Parathyroid adenoma (tissue), 2 donors: ENCODE data around the gene SRRM1.
"Not testable (repeated sequence)": the region's sequence is repeated elsewhere in the genome, so short reads cannot be mapped to it uniquely, and the experiment has no call there.

Source experiments
- H2AFZ ChIP-seq: fragments of 300-600 bp; sonication (generic); one replicate; pipeline ENCODE4 v1.7.0; 2017; ENCODE audit warnings: antibody characterized with exemption, mild to moderate bottlenecking
- H3K27ac ChIP-seq: fragments of 300-600 bp; sonication (generic); one replicate; pipeline ENCODE4 v1.7.0; 2017
- H3K27me3 ChIP-seq: fragments of 300-600 bp; sonication (generic); one replicate; pipeline ENCODE4 v1.7.0; 2017; ENCODE audit warnings: low read length; ENCODE audit not compliant: control insufficient read depth, insufficient read depth
- H3K36me3 ChIP-seq: fragments of 300-600 bp; sonication (generic); one replicate; pipeline ENCODE4 v1.7.0; 2017; ENCODE audit warnings: low read length; ENCODE audit not compliant: control insufficient read depth, insufficient read depth
- H3K4me1 ChIP-seq: fragments of 300-600 bp; sonication (generic); one replicate; pipeline ENCODE4 v1.7.0; 2017; ENCODE audit warnings: control low read depth
- H3K4me2 ChIP-seq: fragments of 300-600 bp; sonication (generic); one replicate; pipeline ENCODE4 v1.7.0; 2017; ENCODE audit warnings: low read length
- H3K4me3 ChIP-seq: fragments of 300-600 bp; sonication (generic); one replicate; pipeline ENCODE4 v1.7.0; 2017; ENCODE audit warnings: low read depth, low read length
- H3K79me2 ChIP-seq: fragments of 300-600 bp; sonication (generic); one replicate; pipeline ENCODE4 v1.7.0; 2017; ENCODE audit warnings: control low read depth
- H3K9ac ChIP-seq: fragments of 300-600 bp; sonication (generic); one replicate; pipeline ENCODE4 v1.7.0; 2017; ENCODE audit warnings: mild to moderate bottlenecking
- H3K9me3 ChIP-seq: fragments of 300-600 bp; sonication (generic); one replicate; pipeline ENCODE4 v1.7.0; 2017; ENCODE audit warnings: low read length; ENCODE audit not compliant: control insufficient read depth
- TF ChIP-seq, protein P1 (sequence below): fragments of 300-600 bp; sonication (generic); IDR thresholded peaks from one replicate; pipeline ENCODE4 v1.7.0; 2017; ENCODE audit warnings: antibody characterized with exemption, mild to moderate bottlenecking
- donor health status: primary hyperparathyroidism.

The SRRM1 gene

DNA sequence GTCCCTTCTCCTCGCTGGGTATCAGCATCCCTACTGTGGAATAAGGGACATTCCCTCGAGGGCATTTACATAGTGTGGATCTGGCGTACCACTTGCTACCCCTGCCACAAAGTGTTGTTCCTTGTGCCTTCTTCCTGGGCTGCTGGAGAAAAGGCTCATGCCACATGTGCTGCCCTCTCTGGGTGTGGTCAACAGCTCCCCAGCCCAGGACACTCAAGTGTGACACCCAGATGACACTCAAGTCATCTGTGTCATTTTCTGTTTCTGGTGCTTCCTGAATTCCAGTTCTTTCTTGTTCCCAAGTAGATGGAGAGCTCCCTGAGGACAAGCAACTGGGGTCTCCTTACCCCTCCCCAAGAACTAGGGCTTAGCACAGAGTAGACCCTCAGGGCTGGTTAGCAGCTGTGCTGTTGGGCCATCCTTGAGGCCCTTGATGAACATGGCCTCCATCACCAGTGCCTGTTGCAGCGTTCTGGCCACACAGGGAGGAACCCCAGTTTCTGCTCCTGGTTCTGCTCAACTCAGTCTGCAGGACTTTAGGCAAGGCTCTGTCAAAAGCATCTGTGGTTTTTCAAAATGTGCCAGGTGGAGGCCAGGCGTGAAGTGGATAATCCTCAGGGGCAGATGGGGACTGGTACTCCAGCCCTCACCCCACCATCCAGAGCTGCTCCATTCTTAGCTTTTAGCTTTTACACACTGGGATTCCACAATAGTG, 53.1 kb downstream of the SRRM1 start:
- H3K27ac ChIP-seq: no peak overlapping the region

DNA sequence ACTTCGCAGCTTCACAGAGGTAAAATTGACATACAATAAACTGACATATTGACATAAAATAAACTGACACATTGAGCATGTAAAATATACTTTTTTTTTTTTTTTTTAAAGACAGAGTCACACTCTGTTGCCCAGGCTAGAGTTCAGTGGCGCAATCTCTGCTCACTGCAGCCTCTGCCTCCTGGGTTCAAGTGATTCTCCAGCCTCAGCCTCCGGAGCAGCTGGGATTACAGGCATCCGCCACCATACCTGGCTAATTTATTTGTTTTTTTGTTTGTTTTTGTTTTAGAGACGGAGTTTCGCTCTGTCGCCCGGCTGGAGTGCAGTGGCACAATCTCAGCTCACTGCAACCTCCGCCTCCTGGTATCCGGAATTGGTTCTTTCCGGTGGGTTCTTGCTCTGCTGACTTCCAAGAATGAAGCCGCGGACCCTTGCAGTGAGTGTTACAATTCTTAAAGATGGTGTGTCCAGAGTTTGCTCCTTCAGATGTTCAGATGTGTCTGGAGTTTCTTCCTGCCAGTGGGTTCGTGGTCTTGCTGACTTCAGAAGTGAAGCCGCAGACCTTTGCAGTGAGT, 53.7 kb downstream of the SRRM1 start:
- no peak overlapping the region for H2AFZ ChIP-seq
- H3K4me2 ChIP-seq: no peak overlapping the region
- no peak overlapping the region for H3K27ac ChIP-seq
- no peaks in the 10 kb centered on the region for H3K27me3 ChIP-seq
- H3K9me3 ChIP-seq: no peaks in the 10 kb centered on the region
- no peak overlapping the region for H3K9ac ChIP-seq
- H3K36me3 ChIP-seq: no peaks in the 10 kb centered on the region
- no peak overlapping the region for H3K4me3 ChIP-seq
- H3K79me2 ChIP-seq: no peaks in the 10 kb centered on the region
- TF ChIP-seq, protein P1, sequence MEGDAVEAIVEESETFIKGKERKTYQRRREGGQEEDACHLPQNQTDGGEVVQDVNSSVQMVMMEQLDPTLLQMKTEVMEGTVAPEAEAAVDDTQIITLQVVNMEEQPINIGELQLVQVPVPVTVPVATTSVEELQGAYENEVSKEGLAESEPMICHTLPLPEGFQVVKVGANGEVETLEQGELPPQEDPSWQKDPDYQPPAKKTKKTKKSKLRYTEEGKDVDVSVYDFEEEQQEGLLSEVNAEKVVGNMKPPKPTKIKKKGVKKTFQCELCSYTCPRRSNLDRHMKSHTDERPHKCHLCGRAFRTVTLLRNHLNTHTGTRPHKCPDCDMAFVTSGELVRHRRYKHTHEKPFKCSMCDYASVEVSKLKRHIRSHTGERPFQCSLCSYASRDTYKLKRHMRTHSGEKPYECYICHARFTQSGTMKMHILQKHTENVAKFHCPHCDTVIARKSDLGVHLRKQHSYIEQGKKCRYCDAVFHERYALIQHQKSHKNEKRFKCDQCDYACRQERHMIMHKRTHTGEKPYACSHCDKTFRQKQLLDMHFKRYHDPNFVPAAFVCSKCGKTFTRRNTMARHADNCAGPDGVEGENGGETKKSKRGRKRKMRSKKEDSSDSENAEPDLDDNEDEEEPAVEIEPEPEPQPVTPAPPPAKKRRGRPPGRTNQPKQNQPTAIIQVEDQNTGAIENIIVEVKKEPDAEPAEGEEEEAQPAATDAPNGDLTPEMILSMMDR: no peak
- H3K4me1 ChIP-seq: no peaks in the 10 kb centered on the region

More for the DNA sequence above, 53.1 kb downstream of the SRRM1 start:
- H3K79me2 ChIP-seq: no peaks in the 10 kb centered on the region
- H3K4me1 ChIP-seq: no peaks in the 10 kb centered on the region
- H3K27me3 ChIP-seq: no peaks in the 10 kb centered on the region
- no peak overlapping the region for H3K4me2 ChIP-seq
- no peaks in the 10 kb centered on the region for H3K9me3 ChIP-seq
- H3K4me3 ChIP-seq: no peak overlapping the region
- H2AFZ ChIP-seq: no peak overlapping the region
- no peak overlapping the region for H3K9ac ChIP-seq
- H3K36me3 ChIP-seq: no peaks in the 10 kb centered on the region
- TF ChIP-seq, protein P1: no peak

DNA sequence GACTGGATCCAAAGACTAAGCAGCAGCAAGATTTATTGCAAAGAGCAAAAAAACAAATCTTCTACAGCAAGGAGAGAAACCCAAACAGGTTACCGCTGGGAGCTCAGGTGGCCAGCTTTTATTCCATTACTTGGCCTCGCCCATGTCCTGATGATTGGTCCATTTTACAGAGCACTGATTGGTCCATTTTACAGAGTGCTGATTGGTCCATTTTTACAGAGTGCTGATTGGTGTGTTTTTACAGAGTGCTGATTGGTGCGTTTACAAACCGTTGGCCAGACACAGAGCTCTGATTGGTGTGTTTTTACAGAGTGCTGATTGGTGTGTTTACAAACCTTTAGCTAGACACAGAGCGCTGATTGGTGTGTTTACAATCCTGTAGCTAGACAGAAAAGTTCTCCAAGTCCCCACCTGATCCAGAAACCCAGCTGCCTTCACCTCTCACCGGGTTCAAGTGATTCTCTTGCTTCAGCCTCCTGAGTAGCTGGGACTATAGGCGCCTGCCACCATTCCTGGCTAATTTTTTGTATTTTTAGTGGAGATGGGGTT, 54.4 kb downstream of the SRRM1 start:
- not testable (repeated sequence) for H3K4me2 ChIP-seq, H3K9me3 ChIP-seq, H3K79me2 ChIP-seq, H3K4me1 ChIP-seq, H3K36me3 ChIP-seq, H3K27ac ChIP-seq, H2AFZ ChIP-seq, H3K9ac ChIP-seq, H3K27me3 ChIP-seq, H3K4me3 ChIP-seq

DNA sequence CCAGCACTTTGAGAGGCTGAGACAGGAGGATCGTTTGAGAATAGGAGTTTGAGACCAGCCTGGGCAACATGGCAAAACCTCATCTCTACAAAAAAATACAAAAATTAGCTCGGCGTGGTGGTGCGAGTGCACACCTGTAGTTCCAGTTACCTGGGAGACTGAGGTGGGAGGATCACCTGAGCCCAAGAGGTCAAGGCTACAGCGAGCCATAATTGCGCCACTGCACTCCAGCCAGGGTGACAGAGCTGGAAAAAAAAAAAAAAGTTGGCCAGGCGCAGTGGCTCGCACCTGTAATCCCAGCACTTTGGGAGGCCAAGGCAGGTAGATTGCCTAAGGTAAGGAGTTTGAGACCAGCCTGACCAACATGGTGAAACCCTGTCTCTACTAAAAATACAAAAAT, 55.2 kb downstream of the SRRM1 start:
- not testable (repeated sequence) for H3K79me2 ChIP-seq, H3K36me3 ChIP-seq, H3K9ac ChIP-seq, H3K27me3 ChIP-seq, H3K9me3 ChIP-seq, H3K27ac ChIP-seq, H3K4me1 ChIP-seq, H2AFZ ChIP-seq, H3K4me2 ChIP-seq, H3K4me3 ChIP-seq

DNA sequence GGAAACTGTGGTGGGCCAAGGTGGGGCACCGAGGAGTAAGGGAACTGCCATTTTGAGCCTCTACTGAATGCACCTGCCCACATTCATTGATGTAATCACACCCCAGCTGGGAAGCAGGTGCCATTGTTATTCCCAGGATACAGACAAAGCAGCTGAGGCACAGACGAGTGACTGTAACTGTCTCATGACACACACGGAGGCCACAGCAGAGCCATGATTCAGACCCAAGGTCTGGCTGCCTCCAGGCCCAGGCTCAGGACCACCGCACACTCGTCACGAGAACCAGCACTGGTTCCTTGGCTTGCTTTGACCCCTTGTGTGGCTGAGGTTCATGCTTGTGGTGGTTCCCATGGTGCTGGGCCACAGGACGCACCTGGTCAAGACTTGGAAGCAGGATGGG, 56.5 kb downstream of the SRRM1 start:
- Histone ChIP-seq H3K9ac (no peak overlapping the region), H3K4me1 (no peaks in the 10 kb centered on the region), H3K79me2 (no peaks in the 10 kb centered on the region), H3K27me3 (no peaks in the 10 kb centered on the region), H3K4me2 (no peak overlapping the region), H3K36me3 (no peaks in the 10 kb centered on the region), H3K4me3 (no peak overlapping the region), H3K27ac (no peak overlapping the region), H3K9me3 (no peaks in the 10 kb centered on the region), H2AFZ (no peak overlapping the region)
- TF ChIP-seq, protein P1: no peak
